T-helper 17 cell (primary cell): ENCODE measurements around the gene ZC3H18. TPM values are rescaled to one million over a fixed set of nuclear protein-coding genes. Genes with fewer than 3 reads are reported as not detected.
"Not testable (repeated sequence)": the region's sequence is repeated elsewhere in the genome, so short reads cannot be mapped to it uniquely, and the experiment has no call there.

Experiments
- ATAC-seq: fragments of 150-1000 bp; cut with Tn5 transposase; 2 replicates; pipeline ENCODE4 v1.10.0; 2021; ENCODE audit warnings: mild to moderate bottlenecking, moderate library complexity
- DNase-seq, 3 donors: peaks; one replicate each; pipeline versions ENCODE4 v3.0.0 to v3.0.0-alpha.2; 2020 to 2021
- H3K9me3 ChIP-seq: one replicate; pipeline ENCODE4 v1.7.0; 2013; ENCODE audit warnings: low read length, mild to moderate bottlenecking; ENCODE audit not compliant: control insufficient read depth, poor library complexity, severe bottlenecking
- H3K27ac Mint-ChIP-seq: one replicate; pipeline ENCODE4 v1.8.0; 2022; ENCODE audit warnings: mild to moderate bottlenecking, moderate library complexity, mixed read lengths
- H3K27me3 Mint-ChIP-seq: one replicate; pipeline ENCODE4 v1.8.0; 2022; ENCODE audit warnings: mixed read lengths
- H3K36me3 Mint-ChIP-seq: one replicate; pipeline ENCODE4 v1.8.0; 2022; ENCODE audit warnings: low read depth, mixed read lengths
- H3K4me1 Mint-ChIP-seq: one replicate; pipeline ENCODE4 v1.8.0; 2022; ENCODE audit warnings: mild to moderate bottlenecking, mixed read lengths
- H3K4me3 Mint-ChIP-seq: one replicate; pipeline ENCODE4 v1.8.0; 2022; ENCODE audit warnings: mild to moderate bottlenecking, moderate library complexity, mixed read lengths
- total RNA-seq, 4 donors: library from RNA in 2 of 4; stranded (reverse) in 2 of 4; gene quantifications; one replicate each; pipeline ENCODE4 v1.2.3 and lab custom pipeline; 2022 to 2026

ZC3H18 gene
- total RNA-seq, 2 donors from 2014 or later = 100 to 141 TPM

- ATAC-seq (no peak), DNase-seq (no peak)
- Mint-ChIP-seq H3K27me3 (no peaks in the 10 kb centered on the region), H3K4me1 (peaks cover 2% of the 10 kb centered on the region), H3K4me3 (no peak overlapping the region), H3K27ac (peak overlapping the region; percentile 54), H3K36me3 (peaks cover 2% of the 10 kb centered on the region)
- no peaks in the 10 kb centered on the region for H3K9me3 ChIP-seq
Measured at GRCh38 chr16:88599825-88600538, 29.8 kb downstream of the ZC3H18 start.

GRCh38 chr16:88600539-88600896, 30.3 kb downstream of the ZC3H18 start:
- peaks cover 2% of the 10 kb centered on the region for H3K36me3 Mint-ChIP-seq
- ATAC-seq = no peak

GRCh38 chr16:88601313-88602036, 31.3 kb downstream of the ZC3H18 start:
- DNase-seq (no peak), ATAC-seq (no peak)
- Mint-ChIP-seq H3K4me1 (peaks cover 2% of the 10 kb centered on the region), H3K27me3 (no peaks in the 10 kb centered on the region), H3K36me3 (peaks cover 2% of the 10 kb centered on the region), H3K27ac (no peak overlapping the region), H3K4me3 (no peak overlapping the region)
- no peaks in the 10 kb centered on the region for H3K9me3 ChIP-seq

More at GRCh38 chr16:88600539-88600896, 30.3 kb downstream of the ZC3H18 start:
- Mint-ChIP-seq H3K4me1 (peaks cover 2% of the 10 kb centered on the region), H3K27ac (peak overlapping the region; percentile 54), H3K27me3 (no peaks in the 10 kb centered on the region), H3K4me3 (no peak overlapping the region)
- no peaks in the 10 kb centered on the region for H3K9me3 ChIP-seq
- DNase-seq = no peak

- H3K27ac Mint-ChIP-seq = no peak overlapping the region
- H3K27me3 Mint-ChIP-seq = no peaks in the 10 kb centered on the region
- H3K4me3 Mint-ChIP-seq = no peak overlapping the region
- H3K4me1 Mint-ChIP-seq = peaks cover 2% of the 10 kb centered on the region
- no peaks in the 10 kb centered on the region for H3K9me3 ChIP-seq
- DNase-seq (no peak), ATAC-seq (no peak)
- H3K36me3 Mint-ChIP-seq = peaks cover 2% of the 10 kb centered on the region
Measured at GRCh38 chr16:88602091-88602490, 31.9 kb downstream of the ZC3H18 start.

GRCh38 chr16:88605186-88606147, 35.3 kb downstream of the ZC3H18 start:
- DNase-seq (no peak), ATAC-seq (no peak)
- no peak overlapping the region for H3K4me3 Mint-ChIP-seq
- H3K27me3 Mint-ChIP-seq = no peaks in the 10 kb centered on the region
- H3K9me3 ChIP-seq = no peaks in the 10 kb centered on the region
- H3K4me1 Mint-ChIP-seq = peaks cover 9% of the 10 kb centered on the region
- peaks cover 7% of the 10 kb centered on the region for H3K36me3 Mint-ChIP-seq
- H3K27ac Mint-ChIP-seq = no peak overlapping the region

- ATAC-seq = no peak
- Mint-ChIP-seq H3K27ac (no peak overlapping the region), H3K4me3 (no peak overlapping the region), H3K4me1 (peaks cover 13% of the 10 kb centered on the region), H3K27me3 (no peaks in the 10 kb centered on the region), H3K36me3 (peaks cover 5% of the 10 kb centered on the region)
- no peak for DNase-seq
- H3K9me3 ChIP-seq = no peaks in the 10 kb centered on the region
Measured at GRCh38 chr16:88606148-88606757, 36.0 kb downstream of the ZC3H18 start.

- H3K9me3 ChIP-seq = no peaks in the 10 kb centered on the region
- ATAC-seq (no peak), DNase-seq (no peak)
- Mint-ChIP-seq H3K36me3 (peaks cover 5% of the 10 kb centered on the region), H3K4me1 (peaks cover 12% of the 10 kb centered on the region), H3K27ac (peak overlapping the region; percentile 71), H3K4me3 (no peak overlapping the region), H3K27me3 (no peaks in the 10 kb centered on the region)
Measured at GRCh38 chr16:88608076-88608475, 37.9 kb downstream of the ZC3H18 start.

GRCh38 chr16:88609426-88609825, 39.2 kb downstream of the ZC3H18 start:
- DNase-seq, ATAC-seq, H3K27me3 Mint-ChIP-seq, H3K36me3 Mint-ChIP-seq, H3K9me3 ChIP-seq, H3K4me3 Mint-ChIP-seq: not testable (repeated sequence)
- peak overlapping the region; percentile 86 for H3K27ac Mint-ChIP-seq
- peaks cover 17% of the 10 kb centered on the region for H3K4me1 Mint-ChIP-seq

- Mint-ChIP-seq H3K4me1 (peaks cover 17% of the 10 kb centered on the region), H3K27ac (peak overlapping the region; percentile 86), H3K27me3 (no peaks in the 10 kb centered on the region), H3K4me3 (no peak overlapping the region), H3K36me3 (peaks cover 5% of the 10 kb centered on the region)
- no peaks in the 10 kb centered on the region for H3K9me3 ChIP-seq
- ATAC-seq (no peak), DNase-seq (no peak)
Measured at GRCh38 chr16:88610080-88610479, 39.9 kb downstream of the ZC3H18 start.

GRCh38 chr16:88610909-88611812, 41.0 kb downstream of the ZC3H18 start:
- H3K9me3 ChIP-seq = no peaks in the 10 kb centered on the region
- Mint-ChIP-seq H3K27me3 (no peaks in the 10 kb centered on the region), H3K4me3 (no peak overlapping the region), H3K27ac (peak overlapping the region; percentile 86), H3K4me1 (peaks cover 21% of the 10 kb centered on the region), H3K36me3 (peaks cover 5% of the 10 kb centered on the region)
- DNase-seq (no peak), ATAC-seq (no peak)

GRCh38 chr16:88613293-88613692, 43.1 kb downstream of the ZC3H18 start:
- no peak for DNase-seq
- Mint-ChIP-seq H3K36me3 (no peaks in the 10 kb centered on the region), H3K4me3 (no peak overlapping the region), H3K27me3 (no peaks in the 10 kb centered on the region), H3K4me1 (peaks cover 18% of the 10 kb centered on the region), H3K27ac (no peak overlapping the region)
- no peak for ATAC-seq
- H3K9me3 ChIP-seq = no peaks in the 10 kb centered on the region
